NCI-H345 (cell line): ENCODE results near the gene CTAG1B.
"Not testable (repeated sequence)": the region's sequence is repeated elsewhere in the genome, so short reads cannot be mapped to it uniquely, and the experiment has no call there.

Source experiments
- DNase-seq: peaks from one replicate; lab custom pipeline; 2025; lab: John Stamatoyannopoulos, UW

CTAG1B gene

DNA sequence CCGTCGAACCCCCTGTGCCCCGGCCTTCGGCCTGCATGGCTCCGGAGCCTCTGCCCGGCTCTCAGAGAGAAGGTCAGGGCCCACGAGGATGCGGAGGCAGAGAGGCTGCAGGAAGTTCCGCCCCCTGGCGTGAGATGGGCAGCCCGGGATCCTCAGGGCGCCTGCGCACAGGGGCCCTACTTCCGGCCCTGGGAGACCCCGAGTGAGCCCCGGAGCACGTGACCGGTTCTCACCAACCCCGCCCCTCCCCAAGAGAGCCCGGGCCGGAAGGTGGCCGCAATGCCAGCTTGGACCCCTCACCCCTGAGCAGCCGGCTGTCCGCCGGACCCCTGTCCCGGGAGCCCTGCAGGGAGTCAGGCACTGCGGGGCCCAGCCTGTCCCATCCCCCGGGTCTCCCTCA lies at the start of gene CTAG1B:
Gene CTAG1B, minus strand, starts transcription at position 101 of the 400 bp plus-strand sequence. Its CDS starts 64 bp downstream, at position 37.
- DNase-seq: not testable (repeated sequence)

DNA sequence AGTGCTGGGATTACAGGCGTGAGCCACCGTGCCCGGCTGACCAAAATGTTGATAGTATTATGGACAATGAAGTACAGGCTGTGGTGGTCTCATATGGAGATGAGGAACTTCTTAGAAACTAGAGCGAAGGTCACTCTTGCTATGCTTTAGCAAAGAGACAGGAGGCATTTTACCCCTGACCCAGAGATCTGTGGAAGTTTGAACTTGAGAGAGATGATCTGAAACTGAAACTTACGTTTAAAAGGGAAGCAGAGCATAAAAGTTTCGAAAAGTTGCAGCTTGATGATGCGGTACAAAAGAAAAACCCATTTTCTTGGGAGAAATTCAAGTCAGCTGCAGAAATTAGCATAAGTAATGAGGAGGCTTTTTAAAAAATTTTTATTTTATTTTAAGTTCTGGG lies 42.8 kb upstream of the CTAG1B start:
- DNase-seq: no peak

DNA sequence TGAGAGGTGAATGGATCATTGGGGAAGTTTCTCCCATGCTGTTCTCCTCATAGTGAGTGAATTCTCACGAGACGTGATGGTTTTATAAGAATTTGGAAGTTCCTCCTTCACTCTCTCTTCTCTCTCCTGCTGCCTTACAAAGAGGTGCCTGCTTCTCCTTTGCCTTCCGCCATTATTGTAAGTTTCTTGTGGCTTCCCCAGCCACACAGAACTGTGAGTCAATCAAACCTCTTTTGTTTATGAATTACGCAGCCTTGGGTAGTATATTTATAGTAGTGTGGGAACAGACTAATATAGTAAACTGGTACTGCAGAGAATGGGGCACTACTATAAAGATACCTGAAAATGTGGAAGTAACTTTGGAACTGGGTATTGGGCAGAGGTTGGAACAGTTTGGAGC lies 42.1 kb upstream of the CTAG1B start:
- no peak for DNase-seq

DNA sequence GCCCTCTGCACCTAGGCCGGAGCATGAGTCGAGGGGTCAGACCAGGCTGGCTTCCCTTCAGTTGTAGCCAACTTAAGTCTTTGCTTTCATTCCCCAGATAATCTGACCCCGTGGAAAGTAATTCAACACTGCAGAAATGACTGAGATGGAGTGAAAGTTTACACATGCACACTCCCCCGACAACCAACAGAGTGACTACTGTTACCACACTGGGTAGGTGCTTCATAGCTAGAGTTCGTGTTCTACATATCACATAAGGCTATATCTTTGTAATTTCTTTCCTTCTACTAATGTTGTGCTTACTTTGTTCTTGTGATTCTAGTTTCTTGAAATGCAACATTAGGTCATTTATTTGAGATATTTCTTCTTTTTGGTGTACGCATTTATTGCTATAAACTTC lies 41.5 kb upstream of the CTAG1B start:
- DNase-seq: no peak

DNA sequence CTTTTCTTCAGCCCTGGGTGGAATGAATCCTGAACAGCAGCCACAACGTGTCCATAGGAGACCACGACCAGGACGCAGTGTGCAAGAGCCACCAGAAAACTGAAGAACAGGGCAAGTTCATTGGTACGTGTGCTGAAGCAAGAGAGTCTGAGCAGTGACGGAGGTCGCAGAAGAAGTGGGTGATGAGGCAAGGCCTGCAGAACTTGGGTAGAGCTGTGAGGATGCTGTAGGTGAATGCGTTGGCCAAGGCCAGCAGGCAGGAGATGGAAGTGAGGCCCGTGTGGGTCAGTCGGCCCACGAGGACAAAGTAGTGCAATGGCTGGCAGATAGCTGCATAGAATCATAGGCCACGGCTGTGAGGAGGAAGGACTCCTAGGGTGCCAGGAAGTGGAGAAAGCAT lies 39.9 kb upstream of the CTAG1B start:
- DNase-seq: no peak

DNA sequence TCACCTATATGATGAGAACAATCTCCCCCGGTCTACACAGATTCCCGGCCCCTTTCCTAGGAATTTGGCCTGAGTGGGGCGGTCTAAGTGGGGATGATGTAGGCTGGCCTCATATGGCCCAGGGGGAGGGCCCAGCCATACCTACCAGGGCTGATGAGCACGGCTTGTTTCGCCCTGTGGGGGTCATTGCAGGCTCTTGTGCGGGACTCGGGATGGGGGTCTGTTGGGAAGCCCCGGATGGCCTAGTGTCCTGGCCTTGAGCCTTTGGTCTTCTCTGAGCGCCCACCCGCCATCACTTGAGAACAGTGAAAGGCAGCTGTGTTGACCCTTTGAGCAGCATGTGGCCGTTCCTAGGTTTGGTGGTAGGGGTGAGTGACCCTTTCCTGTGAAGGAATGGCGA lies 39.1 kb upstream of the CTAG1B start:
- DNase-seq: no peak

DNA sequence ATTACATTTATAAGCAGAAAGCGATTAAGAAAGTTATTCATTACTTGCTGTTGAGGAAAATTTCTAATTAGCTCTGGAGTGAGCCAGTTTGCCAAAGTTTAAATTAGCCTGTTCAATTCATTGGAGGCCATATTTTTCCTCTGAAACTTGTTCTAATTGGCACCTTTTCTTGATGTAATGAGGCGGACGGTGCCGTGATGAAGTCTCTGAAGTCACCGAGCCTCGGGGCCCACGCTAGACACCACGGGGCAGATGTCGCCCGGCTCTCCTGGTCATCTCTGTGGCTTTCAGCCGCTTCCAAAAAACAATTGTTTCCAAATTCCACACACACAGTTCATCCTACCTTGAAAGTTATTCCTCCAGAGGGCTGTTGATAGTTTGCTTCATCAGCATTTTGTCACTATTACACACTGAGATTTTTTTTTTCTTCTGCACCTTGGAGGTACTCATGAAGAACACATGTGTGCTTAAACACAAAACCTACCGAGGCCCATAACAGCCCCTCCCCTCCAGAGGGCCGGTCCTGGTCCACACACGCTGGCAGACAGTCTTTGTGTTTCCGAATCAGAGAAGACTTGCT lies 38.2 kb upstream of the CTAG1B start:
- DNase-seq: no peak

DNA sequence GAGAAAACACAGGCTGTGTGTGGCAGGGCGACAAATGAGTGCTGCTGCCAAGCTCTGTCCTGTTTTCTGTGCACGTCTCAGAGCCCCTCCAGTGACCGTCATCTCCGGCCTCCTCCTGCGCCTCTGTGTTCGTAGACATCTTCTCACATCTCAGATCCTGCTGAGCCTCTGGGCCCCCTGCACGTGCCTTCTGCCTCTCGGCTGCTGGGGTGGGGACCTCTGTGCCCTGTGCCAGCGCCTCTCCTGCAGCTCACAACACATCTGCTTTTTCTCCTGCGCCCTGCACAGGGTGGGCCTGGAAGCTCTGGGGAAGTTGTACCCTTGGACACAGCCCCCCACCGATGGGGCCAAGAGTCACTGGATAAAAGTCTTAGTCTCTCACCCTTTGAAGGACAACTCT lies 36.7 kb upstream of the CTAG1B start:
- DNase-seq: no peak

DNA sequence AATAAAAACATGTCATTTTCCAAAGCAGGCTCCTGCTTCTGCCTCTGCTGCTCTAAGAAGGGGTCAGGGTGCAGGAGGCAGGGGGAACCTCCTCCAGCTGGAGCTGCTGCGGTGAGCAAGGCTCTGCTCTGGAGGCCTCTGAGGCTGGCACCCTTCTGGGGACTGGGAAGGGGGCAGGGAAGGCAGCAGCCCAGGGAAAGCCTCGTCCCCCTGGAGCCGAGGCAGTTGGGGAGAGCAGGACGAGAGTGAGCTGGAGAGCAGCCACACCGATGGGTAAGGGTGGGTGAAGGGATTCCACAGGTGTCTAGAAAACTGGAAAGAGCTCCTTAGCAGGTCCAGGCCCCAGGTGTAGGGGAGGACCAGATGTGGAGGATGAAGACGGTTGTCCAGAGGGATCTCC lies 36.3 kb upstream of the CTAG1B start:
- no peak for DNase-seq

DNA sequence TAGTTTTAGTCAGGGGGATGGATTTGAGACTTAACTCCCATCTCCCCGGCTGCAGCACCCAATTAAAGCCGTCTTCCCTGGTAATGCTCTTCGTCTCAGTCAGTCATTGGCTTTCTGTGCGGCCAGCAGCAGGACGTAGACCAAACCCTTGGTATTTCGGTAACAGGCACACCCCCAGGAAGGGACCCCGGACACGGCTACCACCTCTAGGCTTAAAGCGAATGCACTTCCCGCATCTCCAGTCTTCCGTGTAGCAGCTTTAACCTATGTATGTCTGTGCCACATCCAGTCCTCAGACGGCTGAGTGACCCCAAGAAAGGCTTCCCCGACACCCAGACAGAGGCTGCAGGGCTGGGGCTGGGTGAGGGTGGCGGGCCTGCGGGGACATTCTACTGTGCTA lies 35.8 kb upstream of the CTAG1B start:
- DNase-seq: no peak

DNA sequence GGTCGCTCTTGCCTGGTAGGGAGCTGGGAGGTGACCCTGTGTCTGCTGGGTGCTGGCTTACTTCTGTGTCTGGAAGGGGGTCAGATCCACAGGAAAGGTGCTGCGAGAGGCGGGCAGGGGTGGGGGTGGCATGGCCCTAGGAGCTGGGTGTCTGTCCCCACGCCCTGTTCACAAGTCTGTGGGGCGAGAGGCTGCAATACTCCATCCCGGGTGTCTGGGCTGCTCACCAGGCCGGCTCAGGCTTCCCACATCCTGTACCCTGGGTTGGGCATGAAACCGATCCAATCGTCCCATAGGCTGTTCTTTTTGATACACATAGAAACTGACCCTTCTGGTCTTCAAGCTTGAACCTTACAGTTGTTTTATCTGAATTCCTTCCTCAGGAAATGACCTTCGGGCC lies 35.3 kb upstream of the CTAG1B start:
- no peak for DNase-seq

DNA sequence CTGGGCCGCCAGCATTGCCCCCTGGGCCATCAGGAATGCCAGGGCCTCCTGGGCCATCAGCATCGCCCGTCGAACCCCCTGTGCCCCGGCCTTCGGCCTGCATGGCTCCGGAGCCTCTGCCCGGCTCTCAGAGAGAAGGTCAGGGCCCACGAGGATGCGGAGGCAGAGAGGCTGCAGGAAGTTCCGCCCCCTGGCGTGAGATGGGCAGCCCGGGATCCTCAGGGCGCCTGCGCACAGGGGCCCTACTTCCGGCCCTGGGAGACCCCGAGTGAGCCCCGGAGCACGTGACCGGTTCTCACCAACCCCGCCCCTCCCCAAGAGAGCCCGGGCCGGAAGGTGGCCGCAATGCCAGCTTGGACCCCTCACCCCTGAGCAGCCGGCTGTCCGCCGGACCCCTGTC lies 34.3 kb upstream of the CTAG1B start, which contains the start of gene CTAG2:
Gene CTAG2, minus strand, starts transcription at position 167 of the 400 bp plus-strand sequence. Its CDS starts 64 bp downstream, at position 103.
- not testable (repeated sequence) for DNase-seq

DNA sequence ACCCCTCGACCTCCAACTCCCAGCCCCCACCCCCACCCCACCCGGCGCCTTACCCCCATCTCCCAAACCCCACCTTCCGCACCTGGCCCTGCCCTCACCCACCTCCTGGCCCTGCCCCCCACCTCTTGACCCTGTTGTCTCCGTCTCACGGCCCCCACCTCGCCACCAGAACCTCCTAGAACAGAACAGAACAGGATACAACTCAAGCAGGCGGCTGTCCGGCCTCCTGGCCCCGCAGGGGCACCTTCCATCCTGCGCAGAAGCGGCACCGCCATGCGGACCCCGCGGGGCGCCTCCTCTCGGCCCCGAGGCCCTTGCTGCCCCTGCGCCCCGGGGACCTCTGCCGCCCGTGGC lies 33.9 kb upstream of the CTAG1B start:
- no peak for DNase-seq

DNA sequence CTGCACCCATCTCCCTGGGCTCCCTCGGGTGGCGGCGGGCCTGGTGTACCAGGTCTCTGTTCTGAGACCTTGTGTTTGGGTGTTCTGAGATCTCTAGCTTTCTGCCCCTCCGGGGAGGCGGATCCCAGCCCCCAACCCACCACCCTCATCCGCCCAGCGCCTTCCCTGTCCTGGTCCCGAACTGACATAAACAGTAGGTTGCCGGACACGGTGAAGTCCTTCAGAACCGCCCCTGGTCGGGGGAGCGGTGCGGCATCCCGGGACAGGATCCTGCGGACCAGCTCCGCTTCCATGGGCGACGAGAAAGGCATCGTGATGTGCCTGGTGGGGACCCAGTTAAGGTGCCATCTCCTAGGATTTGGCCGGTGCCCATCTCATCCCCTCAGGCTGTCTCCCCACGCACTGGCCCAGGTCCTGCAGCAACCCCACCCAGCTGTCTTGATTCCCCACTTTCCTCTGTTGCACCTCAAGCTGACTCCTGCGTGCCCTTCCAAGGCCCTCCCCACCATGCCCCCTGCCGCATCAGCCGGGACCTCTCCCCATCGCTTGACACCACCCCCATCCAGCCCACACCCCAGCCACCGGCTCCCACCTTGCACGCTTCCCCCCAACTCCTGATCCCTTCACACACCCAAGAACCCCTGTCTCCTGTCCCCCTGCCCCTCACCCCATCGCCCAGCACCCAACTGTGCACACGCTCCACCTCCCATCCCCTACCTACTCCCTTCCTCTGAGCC lies 33.4 kb upstream of the CTAG1B start:
- no peak for DNase-seq

DNA sequence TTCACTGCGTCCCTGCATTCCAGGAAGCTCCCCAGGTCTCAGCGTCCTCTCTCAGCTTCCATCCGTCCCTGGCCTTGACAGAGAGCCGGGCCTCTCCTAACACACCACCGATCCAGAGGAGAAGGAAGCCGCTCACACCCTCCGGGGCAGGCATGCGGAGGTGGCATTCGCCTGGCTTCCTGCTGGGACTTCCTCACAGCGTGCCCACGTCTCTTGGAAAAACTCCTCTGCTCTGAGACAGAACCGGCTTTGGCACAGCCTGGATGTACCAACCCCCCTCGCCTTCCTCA lies 31.1 kb upstream of the CTAG1B start:
- no peak for DNase-seq

DNA sequence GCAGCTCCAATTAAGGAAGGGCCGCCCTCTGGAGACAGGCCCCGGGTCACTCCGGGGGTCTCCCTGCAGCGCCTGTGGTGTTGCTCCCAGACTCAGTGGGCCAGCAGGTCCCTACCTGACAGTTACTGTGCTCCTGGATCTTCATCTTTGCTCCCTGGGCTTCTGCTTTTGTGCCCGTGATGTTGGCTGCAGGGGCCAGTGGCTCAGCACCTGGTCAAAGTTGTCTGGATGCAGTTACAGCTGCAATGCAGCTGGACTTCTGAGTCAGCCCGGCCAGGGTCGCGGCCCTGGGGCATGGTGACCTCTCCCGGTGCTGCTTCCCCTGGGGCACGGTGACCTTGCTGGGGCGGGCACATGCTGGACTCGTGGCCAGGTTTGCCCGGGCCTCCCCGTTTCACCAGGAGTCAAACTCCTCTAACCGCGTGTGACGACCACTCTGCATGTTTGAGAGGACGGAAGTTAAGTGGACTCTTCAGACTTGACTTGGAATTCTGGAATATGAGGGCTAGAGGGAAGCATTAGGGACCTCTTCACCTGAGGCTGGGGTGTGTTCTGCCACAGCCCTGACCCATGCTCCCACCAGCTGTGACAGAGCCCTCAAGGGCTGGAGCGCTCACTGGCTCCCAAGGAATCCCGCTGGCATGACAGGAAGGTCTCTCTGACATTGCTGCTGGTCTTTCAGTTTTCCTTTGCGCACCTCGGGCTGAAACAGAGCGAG lies 30.6 kb upstream of the CTAG1B start:
- no peak for DNase-seq

DNA sequence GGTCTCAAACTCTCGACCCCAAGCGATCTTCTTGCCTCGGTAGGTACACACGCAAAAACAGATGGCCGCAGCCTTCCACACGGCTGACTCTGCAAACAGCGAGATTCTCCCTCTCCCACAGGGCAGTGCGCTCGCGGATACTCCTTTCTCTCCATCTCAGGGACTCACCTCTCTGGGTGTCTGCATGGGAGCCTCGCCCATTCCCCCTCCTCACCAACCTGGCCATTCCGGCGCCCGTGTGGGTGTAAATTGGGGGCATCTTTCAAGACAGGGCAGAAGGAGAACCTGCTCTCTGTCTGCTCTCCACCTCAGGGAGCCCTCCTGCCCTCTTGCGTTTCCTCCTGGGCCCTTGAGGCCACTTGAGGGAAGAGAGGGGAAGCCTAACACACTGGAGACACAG lies 29.8 kb upstream of the CTAG1B start:
- no peak for DNase-seq

DNA sequence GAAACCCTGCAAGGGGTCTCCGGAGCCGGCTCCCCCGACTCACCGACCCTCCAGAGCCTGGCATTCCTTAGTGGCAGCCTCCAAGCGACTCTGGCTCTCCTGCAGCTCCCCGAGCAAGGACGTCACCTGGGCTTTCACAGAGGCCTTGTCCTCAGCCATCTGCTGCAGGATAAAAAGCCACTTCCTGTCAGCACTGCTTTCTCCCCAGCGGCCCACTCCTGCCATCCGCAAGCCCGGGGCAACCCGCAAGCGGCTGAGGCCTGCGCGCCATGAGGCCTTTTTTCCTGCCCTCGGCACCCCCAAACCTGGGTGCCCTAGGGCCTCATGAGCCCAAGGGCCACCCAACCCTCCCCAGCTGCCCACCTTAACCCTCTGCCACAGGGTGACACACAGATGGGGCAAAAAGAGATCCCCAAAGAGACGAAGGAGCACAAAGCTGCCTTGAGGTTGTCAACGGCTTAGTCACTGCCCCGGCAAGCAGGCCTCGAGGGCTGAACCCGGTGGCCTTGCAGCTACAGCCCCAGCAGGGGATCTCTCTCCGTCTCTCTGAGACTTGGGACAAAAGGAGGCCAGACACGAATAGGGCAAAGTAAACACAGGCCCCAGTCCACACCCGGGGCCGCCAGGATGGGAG lies 26.8 kb upstream of the CTAG1B start:
- not testable (repeated sequence) for DNase-seq

DNA sequence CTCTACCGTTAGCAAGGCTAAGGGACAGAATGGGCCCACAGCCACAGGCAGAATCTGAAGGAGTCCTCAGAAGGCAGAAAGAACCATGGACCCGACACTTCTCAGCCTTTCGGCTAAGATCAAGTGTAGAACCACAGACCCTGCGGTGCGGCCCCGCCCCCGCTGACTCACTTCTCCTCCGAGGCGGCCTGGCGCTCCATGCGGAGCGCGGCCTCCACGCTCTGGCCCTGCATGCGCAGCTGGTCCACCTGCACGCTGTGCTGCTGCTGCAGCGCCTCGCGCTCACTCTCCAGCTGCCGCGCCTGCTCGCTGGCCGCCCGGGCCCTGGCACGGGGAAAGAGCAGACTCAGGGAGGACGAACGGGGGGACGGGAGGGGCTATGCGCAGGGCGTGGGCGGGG lies 24.6 kb upstream of the CTAG1B start:
- not testable (repeated sequence) for DNase-seq

DNA sequence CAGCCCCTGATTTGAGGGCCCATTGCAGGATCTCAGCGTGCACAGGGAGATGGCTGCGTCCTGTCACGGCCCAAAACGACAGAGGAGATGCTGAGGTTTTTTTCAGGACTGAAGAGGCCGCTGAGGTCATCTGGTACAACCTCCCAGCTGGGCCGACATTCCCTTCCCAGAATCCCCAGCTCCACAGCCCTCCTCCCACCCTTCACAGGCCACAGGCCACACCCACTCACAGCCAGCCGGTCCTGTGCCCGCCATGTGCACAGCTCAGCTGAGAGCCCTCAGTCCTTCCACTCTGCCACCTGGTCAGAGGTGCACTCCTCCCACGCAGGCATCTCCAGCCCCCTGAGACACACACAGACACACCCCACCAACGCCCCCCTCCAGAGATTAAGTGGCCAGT lies 22.7 kb upstream of the CTAG1B start:
- not testable (repeated sequence) for DNase-seq

DNA sequence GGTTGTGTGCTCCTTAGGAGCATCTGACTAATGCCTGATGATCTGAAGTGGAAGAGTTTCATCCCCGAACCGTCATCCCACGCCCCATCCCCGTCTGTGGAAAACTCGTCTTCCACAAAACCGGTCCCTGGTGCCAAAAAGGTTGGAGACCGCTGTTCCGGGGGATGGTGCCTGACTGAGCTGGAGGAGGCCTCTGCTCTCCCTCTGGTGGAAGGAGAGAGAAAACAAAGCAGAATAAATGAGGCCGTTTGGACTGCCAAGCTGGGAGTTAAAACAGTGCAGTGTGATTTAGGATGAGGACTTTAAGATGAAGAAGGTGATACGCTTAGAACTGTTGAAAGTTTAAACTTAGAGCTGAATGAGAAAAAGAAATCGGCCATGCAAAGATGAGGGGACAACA lies 14.6 kb upstream of the CTAG1B start:
- not testable (repeated sequence) for DNase-seq

DNA sequence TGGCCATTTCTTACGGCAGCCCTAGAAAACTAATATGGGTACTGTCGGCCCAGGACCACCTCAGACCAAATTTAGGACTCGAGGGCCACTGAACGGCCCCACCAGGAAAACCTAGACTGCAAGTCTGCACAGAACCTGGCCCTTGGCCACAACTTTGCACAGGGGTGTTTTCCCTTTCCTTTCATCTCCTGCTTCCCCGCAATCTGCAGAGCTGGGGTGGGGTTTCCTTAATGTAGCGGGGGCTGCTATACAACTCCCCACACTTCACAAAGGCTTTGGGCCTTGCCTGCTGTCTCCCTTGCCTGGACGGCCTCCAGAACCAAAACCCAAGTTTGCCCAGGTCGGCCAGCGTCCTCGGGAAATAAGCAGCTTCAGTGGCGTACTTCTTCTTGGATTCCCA lies 11.9 kb upstream of the CTAG1B start:
- not testable (repeated sequence) for DNase-seq

DNA sequence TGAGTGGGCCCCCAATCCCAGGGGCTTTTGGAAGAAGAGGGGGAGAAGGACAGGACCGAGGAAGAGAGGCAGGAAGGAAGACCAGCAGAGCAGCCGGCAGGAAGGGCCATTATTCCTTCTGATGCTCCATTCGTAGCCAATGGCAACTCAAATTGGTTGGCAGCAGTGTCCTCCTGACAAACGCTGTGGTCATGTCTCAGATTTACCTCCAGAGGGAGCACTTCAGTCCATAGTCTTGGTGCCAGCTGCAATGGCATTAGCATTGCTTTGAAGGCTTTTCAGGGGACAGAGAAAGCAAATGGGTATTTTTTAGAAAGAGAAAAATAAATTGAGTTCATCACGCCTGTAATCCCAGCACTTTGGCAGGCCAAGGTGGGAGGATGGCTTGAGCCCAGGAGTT lies 9.9 kb upstream of the CTAG1B start:
- DNase-seq: not testable (repeated sequence)
